K562 (cell line): Measurements from ENCODE around the gene COL4A5. TPM values are rescaled to one million over a fixed set of nuclear protein-coding genes. Genes with fewer than 3 reads are reported as not detected.

Source experiments
- CCAR2 ChIP-seq: fragments of 200-400 bp; formaldehyde crosslinking; IDR thresholded peaks from 2 replicates; pipeline ENCODE4 v1.6.1; 2017; ENCODE audit warnings: mild to moderate bottlenecking, low read depth, low read length
- FOXK1 ChIP-seq: sonication (generic); formaldehyde crosslinking; IDR thresholded peaks from 2 replicates; pipeline ENCODE4 v1.8.0; 2022; ENCODE audit warnings: missing genetic modification reagents, mild to moderate bottlenecking, borderline replicate concordance
- FOXK2 ChIP-seq, 2 experiments: fragments of 450-650 bp; IDR thresholded peaks in 1 of 2; conservative IDR thresholded peaks in 1 of 2; 2 replicates each; pipeline ENCODE4 v1.6.1; 2016; ENCODE audit warnings: low read depth in 2 of 2, mild to moderate bottlenecking in 1 of 2
- MAFG ChIP-seq: fragments of 450-650 bp; conservative IDR thresholded peaks from 2 replicates; pipeline ENCODE4 v1.6.1; 2016; ENCODE audit warnings: missing genetic modification characterization, missing compliant biosample characterization
- NEUROD1 ChIP-seq: fragments of 150-350 bp; IDR thresholded peaks from 2 replicates; pipeline ENCODE4 v1.6.1; 2014; ENCODE audit warnings: borderline replicate concordance, low read length, low read depth; ENCODE audit not compliant: partially characterized antibody
- POLR2AphosphoS5 ChIP-seq: IDR thresholded peaks from 2 replicates; pipeline ENCODE4 v1.6.1; 2011; ENCODE audit warnings: mild to moderate bottlenecking, low read depth, low read length, moderate library complexity; ENCODE audit not compliant: control insufficient read depth, insufficient read depth
- RBM22 ChIP-seq: fragments of 200-400 bp; formaldehyde crosslinking; IDR thresholded peaks from 2 replicates; pipeline ENCODE4 v1.6.1; 2018; ENCODE audit warnings: low read length, low read depth; ENCODE audit not compliant: poor library complexity, severe bottlenecking
- RUNX1 ChIP-seq: sonication (generic); IDR thresholded peaks from 2 replicates; pipeline ENCODE4 v1.6.1; 2016; ENCODE audit warnings: antibody characterized with exemption, low read depth
- TAL1 ChIP-seq: fragments of 450-650 bp; IDR thresholded peaks from 2 replicates; pipeline ENCODE4 v1.6.1; 2016; ENCODE audit warnings: mild to moderate bottlenecking
- XRCC4 ChIP-seq: IDR thresholded peaks from one replicate; pipeline ENCODE4 v1.6.1; 2011; ENCODE audit not compliant: insufficient read depth, insufficient read length; ENCODE audit errors: extremely low read depth
- ZNF75A ChIP-seq: fragments of 450-650 bp; formaldehyde crosslinking; IDR thresholded peaks from 2 replicates; pipeline ENCODE4 v1.4.0; 2020; ENCODE audit warnings: mild to moderate bottlenecking
- polyA plus RNA-seq, 8 experiments: library from polyadenylated mRNA; depleted of rRNA in 4 of 8; stranded (reverse) in 5 of 8; unstranded in 3 of 8; fragments of >200 nt; fragmentation: Nextera tagmentation in 2 of 8; fragmentation: Illumina TruSeq in 1 of 8; extraction: Ambion mirVana in 2 of 8; extraction: Trizol in 1 of 8; gene quantifications; 2 replicates each; pipeline versions ENCODE4 v1.2.1 to v1.2.3, GENCODE V29; 2011 to 2014; ENCODE audit warnings: inconsistent platforms in 1 of 8, missing spikeins in 1 of 8
- total RNA-seq, 7 experiments: library from RNA; depleted of rRNA in 6 of 7; stranded (reverse); fragments of >200 nt in 6 of 7; fragmentation: Illumina TruSeq in 2 of 7; extraction: Trizol in 2 of 7; gene quantifications; 2 replicates each; pipeline versions ENCODE4 v1.2.1 to v1.2.3, GENCODE V29; 2011 to 2021; ENCODE audit warnings: low replicate concordance in 1 of 7
- TF ChIP-seq, protein P1 (sequence below): fragments of 450-650 bp; IDR thresholded peaks from 2 replicates; pipeline ENCODE4 v1.6.1; 2017; ENCODE audit warnings: mild to moderate bottlenecking, moderate library complexity
- TF ChIP-seq, protein P2 (sequence below): fragments of 450-650 bp; formaldehyde crosslinking; conservative IDR thresholded peaks from 2 replicates; pipeline ENCODE4 v1.4.0; 2022; ENCODE audit warnings: mild to moderate bottlenecking, missing genetic modification characterization
- TF ChIP-seq, protein P3 (sequence below): fragments of 250-450 bp; sonication (Bioruptor Pico); IDR thresholded peaks from 2 replicates; pipeline ENCODE4 v1.5.0; 2021; ENCODE audit warnings: mild to moderate bottlenecking, borderline replicate concordance
- TF ChIP-seq, protein P4 (sequence below): fragments of 200-800 bp; sonication (Bioruptor generic); IDR thresholded peaks from 2 replicates; pipeline ENCODE4 v1.6.1; 2017; ENCODE audit warnings: missing genetic modification characterization, missing compliant biosample characterization
- TF ChIP-seq, protein P5 (sequence below): IDR thresholded peaks from 2 replicates; pipeline ENCODE4 v1.6.1; 2014; ENCODE audit warnings: antibody characterized with exemption
- TF ChIP-seq, protein P6 (sequence below): fragments of 250-450 bp; sonication (Bioruptor Pico); IDR thresholded peaks from 2 replicates; pipeline ENCODE4 v1.5.0; 2021

COL4A5 gene
- total and polyA plus RNA-seq, 9 of the 15 experiments (the other 6 are each of a cell fraction or from before 2014, with no cell fraction given) = 0.66 to 2.5 (median 1.8) TPM

DNA sequence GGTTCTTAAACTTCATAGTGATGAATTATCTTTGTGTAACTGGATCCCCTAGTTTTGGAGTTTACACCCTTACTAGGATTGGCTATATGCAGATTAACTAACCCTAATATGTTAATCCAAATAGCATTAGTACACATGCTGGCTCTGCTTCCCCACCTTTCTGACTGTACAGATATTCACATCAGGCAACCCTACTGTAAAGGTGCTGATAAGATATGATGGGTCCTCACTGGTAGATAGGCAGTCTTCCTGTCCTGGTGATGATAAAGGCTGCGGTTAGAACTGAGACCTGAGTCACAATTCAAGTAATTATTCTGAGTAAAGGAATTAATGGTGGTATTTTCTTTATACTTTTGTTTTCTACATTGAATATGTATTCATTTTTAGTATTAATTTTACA is 118.6 kb downstream of the COL4A5 start (continued):
- peak; percentile 65 to 67; a peak in 3 of 4 replicates for TF ChIP-seq FOXK2 (conservative IDR thresholded peaks at IDR 0.05 in 1 of 2, IDR thresholded peaks at IDR 0.05 in 1 of 2; ENCODE audit: low read depth in 2 of 2)
- peak; percentile 97 for TF ChIP-seq TAL1
- peak; percentile 89 for TF ChIP-seq RUNX1
- TF ChIP-seq, protein P1, sequence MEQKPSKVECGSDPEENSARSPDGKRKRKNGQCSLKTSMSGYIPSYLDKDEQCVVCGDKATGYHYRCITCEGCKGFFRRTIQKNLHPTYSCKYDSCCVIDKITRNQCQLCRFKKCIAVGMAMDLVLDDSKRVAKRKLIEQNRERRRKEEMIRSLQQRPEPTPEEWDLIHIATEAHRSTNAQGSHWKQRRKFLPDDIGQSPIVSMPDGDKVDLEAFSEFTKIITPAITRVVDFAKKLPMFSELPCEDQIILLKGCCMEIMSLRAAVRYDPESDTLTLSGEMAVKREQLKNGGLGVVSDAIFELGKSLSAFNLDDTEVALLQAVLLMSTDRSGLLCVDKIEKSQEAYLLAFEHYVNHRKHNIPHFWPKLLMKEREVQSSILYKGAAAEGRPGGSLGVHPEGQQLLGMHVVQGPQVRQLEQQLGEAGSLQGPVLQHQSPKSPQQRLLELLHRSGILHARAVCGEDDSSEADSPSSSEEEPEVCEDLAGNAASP = no peak
- TF ChIP-seq ZNF75A = no peak
- TF ChIP-seq NEUROD1 = peak; percentile 70
- 0 out of 2 replicates have a peak, but pooled peaks have one; percentile 37 for TF ChIP-seq MAFG (tag)
- TF ChIP-seq, protein P2, sequence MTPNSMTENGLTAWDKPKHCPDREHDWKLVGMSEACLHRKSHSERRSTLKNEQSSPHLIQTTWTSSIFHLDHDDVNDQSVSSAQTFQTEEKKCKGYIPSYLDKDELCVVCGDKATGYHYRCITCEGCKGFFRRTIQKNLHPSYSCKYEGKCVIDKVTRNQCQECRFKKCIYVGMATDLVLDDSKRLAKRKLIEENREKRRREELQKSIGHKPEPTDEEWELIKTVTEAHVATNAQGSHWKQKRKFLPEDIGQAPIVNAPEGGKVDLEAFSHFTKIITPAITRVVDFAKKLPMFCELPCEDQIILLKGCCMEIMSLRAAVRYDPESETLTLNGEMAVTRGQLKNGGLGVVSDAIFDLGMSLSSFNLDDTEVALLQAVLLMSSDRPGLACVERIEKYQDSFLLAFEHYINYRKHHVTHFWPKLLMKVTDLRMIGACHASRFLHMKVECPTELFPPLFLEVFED (CRISPR knock-in tag) = no peak
- no peak for TF ChIP-seq CCAR2
- TF ChIP-seq XRCC4 = no peak
- TF ChIP-seq, protein P3, sequence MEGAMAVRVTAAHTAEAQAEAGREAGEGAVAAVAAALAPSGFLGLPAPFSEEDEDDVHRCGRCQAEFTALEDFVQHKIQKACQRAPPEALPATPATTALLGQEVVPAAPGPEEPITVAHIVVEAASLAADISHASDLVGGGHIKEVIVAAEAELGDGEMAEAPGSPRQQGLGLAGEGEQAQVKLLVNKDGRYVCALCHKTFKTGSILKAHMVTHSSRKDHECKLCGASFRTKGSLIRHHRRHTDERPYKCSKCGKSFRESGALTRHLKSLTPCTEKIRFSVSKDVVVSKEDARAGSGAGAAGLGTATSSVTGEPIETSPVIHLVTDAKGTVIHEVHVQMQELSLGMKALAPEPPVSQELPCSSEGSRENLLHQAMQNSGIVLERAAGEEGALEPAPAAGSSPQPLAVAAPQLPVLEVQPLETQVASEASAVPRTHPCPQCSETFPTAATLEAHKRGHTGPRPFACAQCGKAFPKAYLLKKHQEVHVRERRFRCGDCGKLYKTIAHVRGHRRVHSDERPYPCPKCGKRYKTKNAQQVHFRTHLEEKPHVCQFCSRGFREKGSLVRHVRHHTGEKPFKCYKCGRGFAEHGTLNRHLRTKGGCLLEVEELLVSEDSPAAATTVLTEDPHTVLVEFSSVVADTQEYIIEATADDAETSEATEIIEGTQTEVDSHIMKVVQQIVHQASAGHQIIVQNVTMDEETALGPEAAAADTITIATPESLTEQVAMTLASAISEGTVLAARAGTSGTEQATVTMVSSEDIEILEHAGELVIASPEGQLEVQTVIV (CRISPR knock-in tag) = no peak
- TF ChIP-seq, protein P4, sequence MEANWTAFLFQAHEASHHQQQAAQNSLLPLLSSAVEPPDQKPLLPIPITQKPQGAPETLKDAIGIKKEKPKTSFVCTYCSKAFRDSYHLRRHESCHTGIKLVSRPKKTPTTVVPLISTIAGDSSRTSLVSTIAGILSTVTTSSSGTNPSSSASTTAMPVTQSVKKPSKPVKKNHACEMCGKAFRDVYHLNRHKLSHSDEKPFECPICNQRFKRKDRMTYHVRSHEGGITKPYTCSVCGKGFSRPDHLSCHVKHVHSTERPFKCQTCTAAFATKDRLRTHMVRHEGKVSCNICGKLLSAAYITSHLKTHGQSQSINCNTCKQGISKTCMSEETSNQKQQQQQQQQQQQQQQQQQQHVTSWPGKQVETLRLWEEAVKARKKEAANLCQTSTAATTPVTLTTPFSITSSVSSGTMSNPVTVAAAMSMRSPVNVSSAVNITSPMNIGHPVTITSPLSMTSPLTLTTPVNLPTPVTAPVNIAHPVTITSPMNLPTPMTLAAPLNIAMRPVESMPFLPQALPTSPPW = no peak
- TF ChIP-seq, protein P5, sequence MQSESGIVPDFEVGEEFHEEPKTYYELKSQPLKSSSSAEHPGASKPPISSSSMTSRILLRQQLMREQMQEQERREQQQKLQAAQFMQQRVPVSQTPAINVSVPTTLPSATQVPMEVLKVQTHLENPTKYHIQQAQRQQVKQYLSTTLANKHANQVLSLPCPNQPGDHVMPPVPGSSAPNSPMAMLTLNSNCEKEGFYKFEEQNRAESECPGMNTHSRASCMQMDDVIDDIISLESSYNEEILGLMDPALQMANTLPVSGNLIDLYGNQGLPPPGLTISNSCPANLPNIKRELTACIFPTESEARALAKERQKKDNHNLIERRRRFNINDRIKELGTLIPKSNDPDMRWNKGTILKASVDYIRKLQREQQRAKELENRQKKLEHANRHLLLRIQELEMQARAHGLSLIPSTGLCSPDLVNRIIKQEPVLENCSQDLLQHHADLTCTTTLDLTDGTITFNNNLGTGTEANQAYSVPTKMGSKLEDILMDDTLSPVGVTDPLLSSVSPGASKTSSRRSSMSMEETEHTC = no peak; the same call in 1 of the 2 replicates
- TF ChIP-seq, protein P6, sequence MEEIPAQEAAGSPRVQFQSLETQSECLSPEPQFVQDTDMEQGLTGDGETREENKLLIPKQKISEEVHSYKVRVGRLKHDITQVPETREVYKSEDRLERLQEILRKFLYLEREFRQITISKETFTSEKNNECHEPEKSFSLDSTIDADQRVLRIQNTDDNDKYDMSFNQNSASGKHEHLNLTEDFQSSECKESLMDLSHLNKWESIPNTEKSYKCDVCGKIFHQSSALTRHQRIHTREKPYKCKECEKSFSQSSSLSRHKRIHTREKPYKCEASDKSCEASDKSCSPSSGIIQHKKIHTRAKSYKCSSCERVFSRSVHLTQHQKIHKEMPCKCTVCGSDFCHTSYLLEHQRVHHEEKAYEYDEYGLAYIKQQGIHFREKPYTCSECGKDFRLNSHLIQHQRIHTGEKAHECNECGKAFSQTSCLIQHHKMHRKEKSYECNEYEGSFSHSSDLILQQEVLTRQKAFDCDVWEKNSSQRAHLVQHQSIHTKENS = no peak
- TF ChIP-seq POLR2AphosphoS5 = peak; percentile 96
- no peak for TF ChIP-seq RBM22
- TF ChIP-seq FOXK1 = no peak
